HEK293T (cell line): ENCODE measurements around the gene MICU1.

Experiments used
- CTCF ChIA-PET: fragments of 350-600 bp; formaldehyde crosslinking; extraction: SDS; loops from one replicate; lab custom pipeline; 2021; ENCODE audit warnings: antibody characterized with exemption, inconsistent platforms; lab: Yijun Ruan, JAX
- POLR2A ChIA-PET: fragments of 350-600 bp; formaldehyde crosslinking; extraction: SDS; loops from one replicate; lab custom pipeline; 2020; ENCODE audit warnings: antibody characterized with exemption, inconsistent platforms; lab: Yijun Ruan, JAX
- DNase-seq: peaks from one replicate; pipeline ENCODE4 v3.0.0; 2012; ENCODE audit warnings: mixed read lengths; ENCODE audit errors: extremely low spot score
- ARNT ChIP-seq: fragments of 450-650 bp; IDR thresholded peaks from 2 replicates; pipeline ENCODE4 v1.6.1; 2017; ENCODE audit warnings: mild to moderate bottlenecking
- BHLHE40 ChIP-seq: fragments of 450-650 bp; IDR thresholded peaks from 2 replicates; pipeline ENCODE4 v1.6.1; 2016; ENCODE audit warnings: mild to moderate bottlenecking, moderate library complexity, borderline replicate concordance
- CTBP1 ChIP-seq: fragments of 450-650 bp; IDR thresholded peaks from 2 replicates; pipeline ENCODE4 v1.6.1; 2016; ENCODE audit warnings: borderline replicate concordance
- ELF4 ChIP-seq: fragments of 450-650 bp; IDR thresholded peaks from 2 replicates; pipeline ENCODE4 v1.6.1; 2017; ENCODE audit warnings: antibody characterized with exemption
- FOXA1 ChIP-seq: fragments of 450-650 bp; IDR thresholded peaks from 2 replicates; pipeline ENCODE4 v1.6.1; 2016; ENCODE audit warnings: mild to moderate bottlenecking
- FOXK2 ChIP-seq: fragments of 450-650 bp; IDR thresholded peaks from 2 replicates; pipeline ENCODE4 v1.6.1; 2016; ENCODE audit warnings: mild to moderate bottlenecking
- FOXM1 ChIP-seq: fragments of 450-650 bp; IDR thresholded peaks from 2 replicates; pipeline ENCODE4 v1.6.1; 2017; ENCODE audit warnings: mild to moderate bottlenecking, borderline replicate concordance
- HDGF ChIP-seq: fragments of 450-650 bp; IDR thresholded peaks from 2 replicates; pipeline ENCODE4 v1.6.1; 2017; ENCODE audit warnings: antibody characterized with exemption, borderline replicate concordance
- L3MBTL2 ChIP-seq: fragments of 450-650 bp; conservative IDR thresholded peaks from 2 replicates; pipeline ENCODE4 v1.6.1; 2016; ENCODE audit warnings: mild to moderate bottlenecking
- LEF1 ChIP-seq: fragments of 450-650 bp; IDR thresholded peaks from 2 replicates; pipeline ENCODE4 v1.6.1; 2017; ENCODE audit warnings: mild to moderate bottlenecking, borderline replicate concordance
- NFRKB ChIP-seq: fragments of 450-650 bp; IDR thresholded peaks from 2 replicates; pipeline ENCODE4 v1.6.1; 2016; ENCODE audit warnings: mild to moderate bottlenecking, moderate library complexity
- PKNOX1 ChIP-seq: fragments of 450-650 bp; IDR thresholded peaks from 2 replicates; pipeline ENCODE4 v1.6.1; 2016
- SP1 ChIP-seq: fragments of 450-650 bp; IDR thresholded peaks from 2 replicates; pipeline ENCODE4 v1.6.1; 2017
- SUZ12 ChIP-seq: fragments of 450-650 bp; IDR thresholded peaks from 2 replicates; pipeline ENCODE4 v1.6.1; 2016; ENCODE audit warnings: mild to moderate bottlenecking
- TARDBP ChIP-seq: fragments of 450-650 bp; IDR thresholded peaks from 2 replicates; pipeline ENCODE4 v1.6.1; 2016
- ZNF384 ChIP-seq: fragments of 450-650 bp; IDR thresholded peaks from 2 replicates; pipeline ENCODE4 v1.6.1; 2016

The MICU1 gene

GRCh38 chr10:72605122-72605521 is 20.8 kb downstream of the MICU1 start:
- no peak for DNase-seq
- ChIA-PET CTCF (no interaction called here), POLR2A (no interaction called here)
- no peak for TF ChIP-seq TARDBP
- TF ChIP-seq FOXA1, result no peak
- TF ChIP-seq ELF4, result no peak
- no peak for TF ChIP-seq PKNOX1
- TF ChIP-seq BHLHE40, result no peak
- TF ChIP-seq FOXM1, result no peak
- TF ChIP-seq ARNT, result no peak
- TF ChIP-seq LEF1, result no peak
- TF ChIP-seq NFRKB, result no peak
- TF ChIP-seq FOXK2, result no peak
- TF ChIP-seq ZNF384, result no peak
- no peak for TF ChIP-seq CTBP1
- no peak for TF ChIP-seq SUZ12
- no peak for TF ChIP-seq HDGF

- DNase-seq, result no peak
- TF ChIP-seq L3MBTL2 (no peak), TARDBP (no peak), ZNF384 (no peak), ELF4 (no peak), CTBP1 (no peak), SUZ12 (no peak), ARNT (no peak), LEF1 (no peak), PKNOX1 (no peak), FOXA1 (no peak), HDGF (no peak)
- CTCF ChIA-PET, result no interaction called here
- POLR2A ChIA-PET, result interaction anchor here (1.5 kb wide), 1 partner anchor 24 kb away, joined by 3 read pairs; no protein-coding TSS in a partner anchor
These were observed 24.7 kb downstream of the MICU1 start for GRCh38 chr10:72601144-72601543.

GRCh38 chr10:72598769-72599701 is 26.8 kb downstream of the MICU1 start:
- POLR2A ChIA-PET, result no interaction called here
- no peak for DNase-seq
- TF ChIP-seq ZNF384 (no peak), BHLHE40 (no peak), NFRKB (no peak), TARDBP (no peak), ELF4 (no peak), CTBP1 (no peak), FOXK2 (no peak), L3MBTL2 (no peak), PKNOX1 (no peak)
- CTCF ChIA-PET, result interaction anchor here (0.5 kb wide), 1 partner anchor 30 kb away, joined by 5 read pairs; no protein-coding TSS in a partner anchor

GRCh38 chr10:72597897-72598296 is 28.0 kb downstream of the MICU1 start:
- no peak for TF ChIP-seq HDGF
- POLR2A ChIA-PET, result no interaction called here
- CTCF ChIA-PET, result no interaction called here
- no peak for DNase-seq

- TF ChIP-seq BHLHE40 (no peak), FOXM1 (no peak), TARDBP (no peak), NFRKB (no peak), ARNT (no peak), CTBP1 (no peak), FOXK2 (no peak), ELF4 (no peak), PKNOX1 (no peak), SP1 (no peak), HDGF (no peak), SUZ12 (no peak), LEF1 (no peak), FOXA1 (no peak)
- DNase-seq, result no peak
- ChIA-PET POLR2A (no interaction called here), CTCF (no interaction called here)
These were observed 30.4 kb downstream of the MICU1 start for GRCh38 chr10:72595436-72595835.

- no peak for TF ChIP-seq CTBP1
- TF ChIP-seq SUZ12, result no peak
- no peak for TF ChIP-seq SP1
- no peak for TF ChIP-seq LEF1
- no peak for TF ChIP-seq PKNOX1
- TF ChIP-seq TARDBP, result no peak
- TF ChIP-seq ZNF384, result no peak
- no peak for TF ChIP-seq BHLHE40
- no peak for TF ChIP-seq NFRKB
- CTCF ChIA-PET, result no interaction called here
- POLR2A ChIA-PET, result no interaction called here
- no peak for DNase-seq
These were observed 31.9 kb downstream of the MICU1 start for GRCh38 chr10:72593963-72594362.
